Smooth muscle cell (in vitro differentiated cells): ENCODE results near the gene HIRIP3. TPM values are rescaled to one million over a fixed set of nuclear protein-coding genes. Genes with fewer than 3 reads are reported as not detected.

ENCODE experiments used
- DNase-seq: peaks from one replicate; lab custom pipeline; 2025; ENCODE audit not compliant: unreplicated experiment; lab: John Stamatoyannopoulos, UW
- H2AFZ ChIP-seq: fragments of 200-600 bp; sonication (generic); 2 replicates; pipeline ENCODE4 v1.6.0; 2016; ENCODE audit warnings: antibody characterized with exemption, low read depth, mild to moderate bottlenecking
- H3F3A ChIP-seq: fragments of 200-600 bp; sonication (generic); 2 replicates; pipeline ENCODE4 v1.6.0; 2017; ENCODE audit warnings: antibody characterized with exemption, low read depth
- H3K27ac ChIP-seq: fragments of 200-600 bp; sonication (generic); 2 replicates; pipeline ENCODE4 v1.5.1; 2016; ENCODE audit warnings: low read depth, mild to moderate bottlenecking
- H3K27me3 ChIP-seq: fragments of 200-600 bp; sonication (generic); 2 replicates; pipeline ENCODE4 v1.6.1; 2016; ENCODE audit warnings: low read depth, mild to moderate bottlenecking
- H3K36me3 ChIP-seq: fragments of 200-600 bp; sonication (generic); 2 replicates; pipeline ENCODE4 v1.5.1; 2016; ENCODE audit warnings: low read depth
- H3K4me1 ChIP-seq: fragments of 200-600 bp; sonication (generic); 2 replicates; pipeline ENCODE4 v1.5.1; 2016; ENCODE audit warnings: low read depth
- H3K4me2 ChIP-seq: fragments of 200-600 bp; sonication (generic); 2 replicates; pipeline ENCODE4 v1.6.0; 2016; ENCODE audit warnings: mild to moderate bottlenecking
- H3K4me3 ChIP-seq: fragments of 200-600 bp; sonication (generic); 2 replicates; pipeline ENCODE4 v1.5.1; 2016; ENCODE audit warnings: mild to moderate bottlenecking
- H3K79me2 ChIP-seq: fragments of 200-600 bp; sonication (generic); 2 replicates; pipeline ENCODE4 v1.6.0; 2016; ENCODE audit warnings: low read depth, mild to moderate bottlenecking
- H3K9ac ChIP-seq: fragments of 200-600 bp; sonication (generic); 2 replicates; pipeline ENCODE4 v1.6.0; 2016; ENCODE audit warnings: low read depth
- H3K9me3 ChIP-seq: fragments of 200-600 bp; sonication (generic); replicated peaks from 2 replicates; pipeline ENCODE4 v1.5.1; 2016; ENCODE audit warnings: low read depth
- H4K20me1 ChIP-seq: fragments of 200-600 bp; sonication (generic); 2 replicates; pipeline ENCODE4 v1.6.0; 2016; ENCODE audit warnings: low read depth
- WGBS: methylation state at CpG from one replicate; pipeline ENCODE4 v1.1.7; 2016; ENCODE audit warnings: low lambda C conversion rate; 5-methylcytosine and 5-hydroxymethylcytosine counted together
- polyA plus RNA-seq: library from polyadenylated mRNA; unstranded; fragments of >200 nt; fragmentation: Nextera tagmentation; extraction: Ambion mirVana; gene quantifications from 2 replicates; pipeline ENCODE4 v1.2.1, GENCODE V29; 2016
- total RNA-seq: library from RNA; depleted of rRNA; stranded (reverse); fragments of >200 nt; gene quantifications from 2 replicates; pipeline ENCODE4 v1.2.3, GENCODE V29; 2014
- TF ChIP-seq, protein P1 (sequence below): fragments of 200-600 bp; sonication (generic); IDR thresholded peaks from 2 replicates; pipeline ENCODE4 v1.5.1; 2017; ENCODE audit warnings: borderline replicate concordance, mild to moderate bottlenecking, antibody characterized with exemption; ENCODE audit not compliant: insufficient read depth, poor library complexity, severe bottlenecking

HIRIP3 gene
- total and polyA plus RNA-seq, 2 experiments from 2014 or later, result 11.3 to 13.9 TPM

DNA sequence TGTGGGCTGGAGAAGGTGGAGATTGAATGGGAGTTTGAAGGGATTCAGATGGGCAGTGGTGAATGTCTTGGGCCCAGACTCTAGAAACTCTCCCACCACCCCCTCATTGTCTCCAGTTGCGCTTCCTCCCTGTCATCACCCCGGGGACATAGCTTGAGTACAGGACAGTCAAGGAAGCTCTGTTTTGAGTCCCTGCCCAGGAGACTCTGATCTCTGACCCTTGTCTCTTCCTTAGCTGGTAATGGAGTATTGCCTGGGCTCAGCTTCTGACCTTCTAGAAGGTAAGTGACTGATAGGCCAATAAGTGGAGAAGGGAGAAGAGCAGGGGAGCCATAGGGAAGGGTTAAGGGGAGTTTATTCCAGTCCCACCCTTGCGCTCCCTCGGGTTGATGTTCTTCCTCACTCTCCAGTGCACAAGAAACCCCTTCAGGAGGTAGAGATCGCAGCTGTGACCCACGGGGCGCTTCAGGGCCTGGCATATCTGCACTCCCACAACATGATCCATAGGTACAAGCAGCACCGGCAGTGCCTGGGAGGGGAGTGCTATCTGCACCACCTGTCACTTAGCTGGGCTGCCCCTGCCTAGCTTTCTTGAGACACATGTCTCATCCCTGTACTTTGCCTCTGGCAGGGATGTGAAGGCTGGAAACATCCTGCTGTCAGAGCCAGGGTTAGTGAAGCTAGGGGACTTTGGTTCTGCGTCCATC is 16.7 kb downstream of the HIRIP3 start:
- H3K9me3 ChIP-seq, result no peaks in the 10 kb centered on the region
- H3K4me1 ChIP-seq, result peaks cover 25% of the 10 kb centered on the region
- no peak for DNase-seq
- WGBS, result 98% methylated on average over 9 of the region's 9 CpGs
- TF ChIP-seq, protein P1, sequence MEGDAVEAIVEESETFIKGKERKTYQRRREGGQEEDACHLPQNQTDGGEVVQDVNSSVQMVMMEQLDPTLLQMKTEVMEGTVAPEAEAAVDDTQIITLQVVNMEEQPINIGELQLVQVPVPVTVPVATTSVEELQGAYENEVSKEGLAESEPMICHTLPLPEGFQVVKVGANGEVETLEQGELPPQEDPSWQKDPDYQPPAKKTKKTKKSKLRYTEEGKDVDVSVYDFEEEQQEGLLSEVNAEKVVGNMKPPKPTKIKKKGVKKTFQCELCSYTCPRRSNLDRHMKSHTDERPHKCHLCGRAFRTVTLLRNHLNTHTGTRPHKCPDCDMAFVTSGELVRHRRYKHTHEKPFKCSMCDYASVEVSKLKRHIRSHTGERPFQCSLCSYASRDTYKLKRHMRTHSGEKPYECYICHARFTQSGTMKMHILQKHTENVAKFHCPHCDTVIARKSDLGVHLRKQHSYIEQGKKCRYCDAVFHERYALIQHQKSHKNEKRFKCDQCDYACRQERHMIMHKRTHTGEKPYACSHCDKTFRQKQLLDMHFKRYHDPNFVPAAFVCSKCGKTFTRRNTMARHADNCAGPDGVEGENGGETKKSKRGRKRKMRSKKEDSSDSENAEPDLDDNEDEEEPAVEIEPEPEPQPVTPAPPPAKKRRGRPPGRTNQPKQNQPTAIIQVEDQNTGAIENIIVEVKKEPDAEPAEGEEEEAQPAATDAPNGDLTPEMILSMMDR, result no peak
- H3F3A ChIP-seq, result no peaks in the 10 kb centered on the region
- H4K20me1 ChIP-seq, result peaks cover 56% of the 10 kb centered on the region
- H3K27me3 ChIP-seq, result no peaks in the 10 kb centered on the region
- no peak overlapping the region for H3K4me2 ChIP-seq
- no peak overlapping the region for H3K4me3 ChIP-seq
- H3K79me2 ChIP-seq, result peaks cover 42% of the 10 kb centered on the region
- H3K9ac ChIP-seq, result no peak overlapping the region
- no peak overlapping the region for H3K27ac ChIP-seq
- no peak overlapping the region for H2AFZ ChIP-seq
- peaks cover 6% of the 10 kb centered on the region for H3K36me3 ChIP-seq

DNA sequence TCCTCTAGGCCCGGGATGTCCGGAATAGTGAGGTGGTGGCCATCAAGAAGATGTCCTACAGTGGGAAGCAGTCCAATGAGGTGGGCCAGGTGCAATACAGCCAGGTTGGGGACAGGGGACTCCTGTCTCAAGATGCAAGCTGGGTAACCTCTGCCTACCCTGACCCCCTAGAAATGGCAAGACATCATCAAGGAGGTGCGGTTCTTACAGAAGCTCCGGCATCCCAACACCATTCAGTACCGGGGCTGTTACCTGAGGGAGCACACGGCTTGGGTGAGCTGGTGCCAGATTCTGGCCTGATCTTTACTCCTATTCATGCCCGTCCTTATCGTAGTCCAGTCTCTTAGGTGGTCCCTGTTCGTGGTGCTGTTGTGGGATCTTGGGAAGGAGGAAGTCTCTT is 17.3 kb downstream of the HIRIP3 start:
- H3F3A ChIP-seq, result peaks cover 1% of the 10 kb centered on the region
- H3K4me3 ChIP-seq, result no peak overlapping the region
- H4K20me1 ChIP-seq, result peaks cover 56% of the 10 kb centered on the region
- no peak overlapping the region for H3K9ac ChIP-seq
- H3K4me2 ChIP-seq, result no peak overlapping the region
- TF ChIP-seq, protein P1, result no peak
- H3K4me1 ChIP-seq, result peaks cover 25% of the 10 kb centered on the region
- peaks cover 6% of the 10 kb centered on the region for H3K36me3 ChIP-seq
- peaks cover 42% of the 10 kb centered on the region for H3K79me2 ChIP-seq
- no peak for DNase-seq
- no peaks in the 10 kb centered on the region for H3K27me3 ChIP-seq
- H3K9me3 ChIP-seq, result no peaks in the 10 kb centered on the region
- no peak overlapping the region for H3K27ac ChIP-seq
- WGBS, result 97% methylated on average over 9 of the region's 9 CpGs
- no peak overlapping the region for H2AFZ ChIP-seq

GRCh38 chr16:29977063-29977825 is 18.2 kb downstream of the HIRIP3 start:
- H4K20me1 ChIP-seq, result peaks cover 56% of the 10 kb centered on the region
- 89% methylated on average over 9 of the region's 9 CpGs for WGBS
- peak overlapping the region; percentile 99 for H3K4me2 ChIP-seq
- TF ChIP-seq, protein P1, result no peak
- H3K4me1 ChIP-seq, result peaks cover 25% of the 10 kb centered on the region
- H3K9ac ChIP-seq, result no peak overlapping the region
- DNase-seq, result no peak
- peaks cover 10% of the 10 kb centered on the region for H3F3A ChIP-seq
- peaks cover 6% of the 10 kb centered on the region for H3K36me3 ChIP-seq
- H3K9me3 ChIP-seq, result no peaks in the 10 kb centered on the region
- peaks cover 42% of the 10 kb centered on the region for H3K79me2 ChIP-seq
- no peak overlapping the region for H3K27ac ChIP-seq
- H3K27me3 ChIP-seq, result no peaks in the 10 kb centered on the region
- H2AFZ ChIP-seq, result no peak overlapping the region
- H3K4me3 ChIP-seq, result no peak overlapping the region
